GM12801 (cell line): ENCODE measurements around the gene GRK1.

Experiments used
- CTCF ChIP-seq: IDR thresholded peaks from one replicate; pipeline ENCODE4 v1.5.1; 2011; ENCODE audit warnings: control low read depth; ENCODE audit not compliant: insufficient read length; ENCODE audit errors: extremely low read depth

Gene GRK1

DNA sequence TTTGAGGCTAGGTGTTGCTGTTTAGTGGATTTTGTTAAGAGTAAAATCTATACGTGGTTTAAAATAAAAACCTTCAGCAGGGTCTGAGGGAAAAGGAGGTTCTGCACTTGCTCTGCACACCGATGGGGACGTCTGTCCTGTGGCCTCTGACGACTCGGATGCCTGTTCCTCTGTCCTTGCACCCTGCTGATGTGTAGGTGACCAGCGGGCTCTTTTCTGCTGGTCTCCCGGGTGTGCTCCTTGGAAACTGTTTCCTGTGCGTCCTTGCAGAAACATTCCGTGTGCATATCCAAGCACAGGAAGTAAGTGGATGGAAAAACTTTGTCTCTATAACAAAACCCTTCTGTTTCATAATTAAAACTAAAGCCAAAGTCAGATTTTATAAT, 12.9 kb upstream of the GRK1 start:
- no peak for TF ChIP-seq CTCF

GRCh38 chr13:113654591-113655345, 12.3 kb upstream of the GRK1 start:
- TF ChIP-seq CTCF: no peak

- TF ChIP-seq CTCF: no peak
These were observed 11.5 kb upstream of the GRK1 start for GRCh38 chr13:113655346-113656002.

DNA sequence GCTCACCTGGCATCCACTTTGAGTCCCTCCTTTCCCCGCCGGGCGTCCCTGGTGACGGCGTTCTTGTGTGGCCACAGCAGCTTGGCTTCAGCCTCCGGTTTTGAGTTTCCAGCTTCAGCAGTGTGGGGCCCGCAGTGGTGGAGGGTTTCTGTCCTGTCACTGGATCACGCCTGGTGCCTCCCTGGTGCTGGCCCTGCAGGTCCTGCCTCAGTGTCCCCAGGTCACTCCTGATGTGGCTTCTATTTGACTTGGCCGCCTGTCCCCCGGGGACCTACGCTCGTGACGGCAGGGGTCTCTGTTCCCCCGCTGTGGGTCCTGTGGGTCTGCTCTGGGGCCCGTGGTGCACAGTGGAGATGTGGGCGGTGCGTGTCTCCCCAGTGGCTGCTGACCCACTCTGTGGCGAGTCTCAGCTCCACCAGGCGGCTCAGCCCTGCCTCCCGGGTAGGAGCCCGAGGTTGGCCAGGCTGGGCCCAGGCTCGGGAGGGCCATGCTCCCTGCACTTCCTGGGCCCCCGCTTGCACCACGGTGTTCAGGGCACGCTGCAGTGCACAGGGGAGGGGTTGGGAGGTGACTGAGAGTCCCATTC, 10.9 kb upstream of the GRK1 start:
- no peak for TF ChIP-seq CTCF

DNA sequence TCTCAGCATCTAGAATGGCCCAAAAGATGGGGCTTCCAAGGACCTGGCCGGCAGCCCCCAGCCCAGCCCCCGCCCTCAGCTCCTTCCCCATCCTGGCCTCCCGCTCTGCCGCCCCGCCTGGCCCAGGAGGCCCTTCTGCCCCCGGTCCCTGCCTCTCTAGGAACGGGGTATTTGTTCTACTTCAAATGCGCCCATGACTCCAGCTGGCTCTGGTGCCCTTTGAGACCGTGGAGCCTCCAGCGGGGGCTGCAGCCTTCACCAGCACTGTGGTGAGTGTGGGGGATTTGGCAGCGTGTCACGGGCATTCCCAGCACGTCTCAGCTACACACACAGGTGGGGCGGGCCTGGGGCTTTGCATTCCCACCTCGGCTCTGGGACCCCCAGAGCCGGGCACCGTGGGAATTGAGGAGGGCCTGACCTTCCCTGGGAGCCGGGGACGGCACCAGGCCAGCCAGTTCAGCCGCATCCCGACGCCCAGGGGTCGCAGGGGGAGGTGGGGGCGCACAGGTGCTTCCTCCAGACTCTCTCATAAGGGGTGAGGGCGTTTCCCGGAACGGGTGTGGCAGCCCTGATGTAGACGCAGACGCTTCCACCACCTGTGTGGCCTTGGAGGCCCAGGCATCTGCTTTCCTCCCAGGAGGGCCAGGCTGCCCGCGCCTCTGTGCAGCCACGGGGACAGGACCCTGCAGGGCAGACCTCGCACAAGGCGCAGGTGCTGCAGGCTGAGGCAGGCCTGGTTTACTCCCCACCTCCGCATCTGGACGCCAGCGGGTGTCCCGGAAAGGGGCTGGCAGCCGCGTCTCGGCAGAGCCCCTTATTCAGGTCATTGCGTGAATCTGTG, 10.0 kb upstream of the GRK1 start:
- no peak for TF ChIP-seq CTCF

DNA sequence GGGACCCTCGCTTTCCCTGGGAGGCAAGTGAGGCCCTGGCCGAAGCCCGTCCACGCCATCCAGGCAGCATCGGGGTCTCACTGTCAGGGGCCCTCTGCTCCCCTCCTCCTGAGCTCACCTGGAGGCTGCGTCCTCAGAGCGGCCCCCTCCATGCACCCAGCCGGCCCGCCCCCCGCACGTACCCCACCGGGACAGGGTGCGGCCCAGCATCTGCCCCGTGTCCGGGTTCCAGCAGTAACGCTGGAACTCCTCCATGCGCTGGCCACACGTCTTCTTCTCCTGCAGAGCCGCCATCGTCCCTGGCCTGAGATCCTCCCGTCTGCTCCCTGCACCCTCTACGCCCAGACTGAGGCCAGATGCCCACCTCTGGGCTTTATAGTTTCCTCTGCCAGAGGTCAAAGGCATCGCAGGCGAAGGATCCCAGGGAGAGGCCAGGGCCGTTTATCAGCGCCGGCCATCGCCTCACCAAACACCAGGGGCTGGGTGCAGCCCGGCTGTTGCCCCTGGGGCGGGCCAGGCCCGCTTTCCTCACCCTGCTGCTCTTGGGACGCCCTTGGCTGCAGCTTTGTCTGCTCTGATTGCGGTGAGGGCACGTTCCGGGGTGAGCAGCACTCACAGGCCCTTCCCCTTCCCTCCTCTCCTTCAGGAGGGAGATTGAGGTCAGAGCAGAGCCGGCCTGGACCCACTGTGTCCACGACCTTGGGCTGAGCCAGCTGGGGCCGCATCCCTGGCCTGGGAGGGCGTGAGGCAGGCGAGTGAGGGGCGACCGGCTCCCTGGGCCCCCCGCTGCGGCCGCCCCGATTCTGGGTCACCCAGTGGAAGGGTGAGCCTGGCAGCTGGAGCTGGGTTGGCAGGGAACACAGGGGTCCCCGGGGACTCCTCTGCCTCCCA, 8.9 kb upstream of the GRK1 start, which contains the start of gene ATP4B:
Gene ATP4B (minus strand): TSS at position 348 of the 891 bp plus-strand sequence. CDS start 54 bp downstream, at position 294.
- TF ChIP-seq CTCF: no peak
